ENCODE measurements around the gene ANGPTL2.

DNA sequence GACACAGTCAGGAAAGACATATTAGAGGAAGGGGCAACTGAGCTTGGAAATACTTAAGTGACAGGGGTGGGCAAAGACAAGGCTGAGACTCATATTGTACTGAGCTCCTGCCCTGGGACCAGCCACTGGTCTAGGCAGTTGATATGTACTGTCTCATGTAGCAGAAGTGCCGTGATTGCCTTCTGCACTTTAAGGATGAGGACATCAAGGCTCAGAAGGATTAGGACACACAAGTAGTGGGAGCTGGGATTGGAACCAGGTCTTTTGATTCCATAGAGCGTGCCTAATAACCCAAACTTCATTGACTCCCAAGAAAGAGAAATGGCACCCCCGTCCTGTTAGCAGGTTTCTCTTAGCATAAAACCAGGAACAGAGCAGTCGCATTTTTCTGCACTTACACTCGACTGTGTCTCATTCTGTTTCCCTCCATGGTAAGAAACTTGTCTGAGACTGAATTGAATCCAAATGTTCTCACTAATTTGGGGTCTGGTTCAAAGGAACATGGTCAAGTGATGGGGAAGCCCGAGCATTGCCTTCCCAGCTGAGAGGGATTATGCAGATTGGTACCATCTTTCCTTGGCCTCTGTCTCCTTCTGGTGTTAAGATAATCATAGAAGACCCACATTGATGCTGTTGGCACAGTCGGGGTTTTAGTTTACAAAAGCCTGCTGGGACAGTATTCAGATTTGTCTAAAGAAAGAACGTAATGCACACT, 70.4 kb downstream of the ANGPTL2 start:
- TF ChIP-seq, protein P1, sequence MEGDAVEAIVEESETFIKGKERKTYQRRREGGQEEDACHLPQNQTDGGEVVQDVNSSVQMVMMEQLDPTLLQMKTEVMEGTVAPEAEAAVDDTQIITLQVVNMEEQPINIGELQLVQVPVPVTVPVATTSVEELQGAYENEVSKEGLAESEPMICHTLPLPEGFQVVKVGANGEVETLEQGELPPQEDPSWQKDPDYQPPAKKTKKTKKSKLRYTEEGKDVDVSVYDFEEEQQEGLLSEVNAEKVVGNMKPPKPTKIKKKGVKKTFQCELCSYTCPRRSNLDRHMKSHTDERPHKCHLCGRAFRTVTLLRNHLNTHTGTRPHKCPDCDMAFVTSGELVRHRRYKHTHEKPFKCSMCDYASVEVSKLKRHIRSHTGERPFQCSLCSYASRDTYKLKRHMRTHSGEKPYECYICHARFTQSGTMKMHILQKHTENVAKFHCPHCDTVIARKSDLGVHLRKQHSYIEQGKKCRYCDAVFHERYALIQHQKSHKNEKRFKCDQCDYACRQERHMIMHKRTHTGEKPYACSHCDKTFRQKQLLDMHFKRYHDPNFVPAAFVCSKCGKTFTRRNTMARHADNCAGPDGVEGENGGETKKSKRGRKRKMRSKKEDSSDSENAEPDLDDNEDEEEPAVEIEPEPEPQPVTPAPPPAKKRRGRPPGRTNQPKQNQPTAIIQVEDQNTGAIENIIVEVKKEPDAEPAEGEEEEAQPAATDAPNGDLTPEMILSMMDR (IDR thresholded peaks at IDR 0.05; ENCODE audit: poor library complexity) = no peak
- TF ChIP-seq EZH2phosphoT487 (IDR thresholded peaks at IDR 0.05; ENCODE audit: low read depth, severe bottlenecking, unreplicated experiment) = no peak
- no peak for TF ChIP-seq EZH2 (IDR thresholded peaks at IDR 0.05; ENCODE audit: borderline replicate concordance)
